RKO (cell line): Measurements from ENCODE around the gene HGS.

Experiments used
- DNase-seq: peaks from one replicate; pipeline ENCODE4 v3.0.0-alpha.2; 2016; ENCODE audit warnings: low spot score

Gene HGS

GRCh38 chr17:81705518-81706231 is 21.9 kb downstream of the HGS start:
- no peak for DNase-seq

- no peak for DNase-seq
Measured at GRCh38 chr17:81706232-81706611, 22.4 kb downstream of the HGS start.

GRCh38 chr17:81706757-81707624 is 23.2 kb downstream of the HGS start:
- DNase-seq, result no peak

- DNase-seq, result no peak
Measured at GRCh38 chr17:81707725-81708646, 24.2 kb downstream of the HGS start.

- no peak for DNase-seq
Measured at GRCh38 chr17:81708739-81709185, 25.0 kb downstream of the HGS start.

- no peak for DNase-seq
Measured at GRCh38 chr17:81710514-81711308, 26.9 kb downstream of the HGS start.

- DNase-seq, result peak; percentile 90
Measured at GRCh38 chr17:81711814-81712467, 28.1 kb downstream of the HGS start, which contains the start of gene SLC25A10. Gene SLC25A10, plus strand, starts transcription at chr17:81712284. Its CDS starts 143 bp downstream, at chr17:81712427.

GRCh38 chr17:81712468-81713003 is 28.7 kb downstream of the HGS start:
- peak; percentile 61 for DNase-seq

- DNase-seq, result peak; percentile 41
Measured at GRCh38 chr17:81713004-81713555, 29.3 kb downstream of the HGS start.

- DNase-seq, result peak; percentile 69
Measured at GRCh38 chr17:81713556-81714411, 30.0 kb downstream of the HGS start.

GRCh38 chr17:81714412-81715106 is 30.7 kb downstream of the HGS start:
- DNase-seq, result no peak

- DNase-seq, result no peak
Measured at GRCh38 chr17:81715107-81715871, 31.5 kb downstream of the HGS start.

- no peak for DNase-seq
Measured at GRCh38 chr17:81715872-81716673, 32.3 kb downstream of the HGS start.

- DNase-seq, result no peak
Measured at GRCh38 chr17:81716674-81716996, 32.8 kb downstream of the HGS start.

- no peak for DNase-seq
Measured at GRCh38 chr17:81717049-81717765, 33.4 kb downstream of the HGS start.

- DNase-seq, result no peak
Measured at GRCh38 chr17:81717766-81718089, 33.9 kb downstream of the HGS start.
